T1000 (cell line): ENCODE data around the gene FUOM.

Experiments
- DNase-seq: peaks from one replicate; lab custom pipeline; 2025; ENCODE audit warnings: mixed read lengths; lab: John Stamatoyannopoulos, UW

FUOM gene

GRCh38 chr10:133366751-133367150, 8.9 kb upstream of the FUOM start:
- DNase-seq, result no peak

- no peak for DNase-seq
Observed at GRCh38 chr10:133366130-133366478, 8.3 kb upstream of the FUOM start.

DNA sequence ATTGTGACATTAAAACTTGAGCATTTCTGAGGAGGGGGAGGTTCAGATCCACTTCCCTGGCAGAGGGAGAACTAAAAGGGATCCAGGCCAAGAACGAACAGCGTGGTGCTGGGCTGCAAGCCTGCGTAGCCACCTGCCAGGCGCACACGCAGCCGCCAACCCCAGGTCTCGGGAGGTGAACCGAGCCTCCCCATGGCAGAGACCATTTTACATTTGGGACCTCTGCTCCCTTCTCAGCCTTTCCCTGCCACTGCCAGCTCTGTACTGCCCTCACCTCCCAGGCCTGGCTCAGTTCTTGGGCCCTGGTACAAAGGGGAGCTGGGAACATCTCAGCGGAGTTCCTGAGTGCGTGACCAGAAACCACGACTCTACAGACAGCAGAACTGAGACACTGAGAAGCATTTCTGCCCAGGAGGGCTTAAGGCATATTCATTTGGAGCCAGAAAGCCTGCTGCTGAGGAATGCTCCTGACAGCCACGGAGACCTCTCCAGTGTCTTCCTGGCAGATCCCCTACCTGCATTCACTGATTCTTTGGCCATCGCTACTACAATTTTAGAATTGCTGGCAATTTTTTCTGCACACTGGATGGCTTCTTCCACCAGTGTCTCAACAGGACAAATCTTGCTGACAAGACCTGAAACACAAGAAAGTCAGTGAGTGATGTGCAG, 7.8 kb upstream of the FUOM start:
- no peak for DNase-seq

GRCh38 chr10:133364645-133365431, 7.0 kb upstream of the FUOM start:
- no peak for DNase-seq

DNA sequence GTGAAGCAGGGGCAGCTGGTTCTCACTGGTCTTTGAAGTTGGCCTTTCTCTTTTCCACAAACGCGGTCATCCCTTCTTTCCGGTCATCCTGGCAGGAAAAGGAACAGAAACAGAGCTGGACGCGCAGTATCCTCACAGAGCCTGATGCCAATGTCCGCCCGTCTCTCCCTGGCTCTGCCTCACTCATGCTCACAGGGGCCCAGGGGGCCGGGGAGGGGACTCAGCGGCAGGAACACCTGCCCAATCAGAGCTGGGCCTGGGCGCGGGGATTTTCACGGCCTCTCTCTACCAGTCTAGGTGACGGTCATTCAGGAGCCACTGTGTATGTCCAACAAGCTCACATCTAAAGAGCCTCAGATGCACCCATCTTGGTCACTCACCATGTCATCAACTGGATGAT, 5.0 kb upstream of the FUOM start:
- no peak for DNase-seq

- DNase-seq, result no peak
Observed at GRCh38 chr10:133361773-133362441, 4.1 kb upstream of the FUOM start.

DNA sequence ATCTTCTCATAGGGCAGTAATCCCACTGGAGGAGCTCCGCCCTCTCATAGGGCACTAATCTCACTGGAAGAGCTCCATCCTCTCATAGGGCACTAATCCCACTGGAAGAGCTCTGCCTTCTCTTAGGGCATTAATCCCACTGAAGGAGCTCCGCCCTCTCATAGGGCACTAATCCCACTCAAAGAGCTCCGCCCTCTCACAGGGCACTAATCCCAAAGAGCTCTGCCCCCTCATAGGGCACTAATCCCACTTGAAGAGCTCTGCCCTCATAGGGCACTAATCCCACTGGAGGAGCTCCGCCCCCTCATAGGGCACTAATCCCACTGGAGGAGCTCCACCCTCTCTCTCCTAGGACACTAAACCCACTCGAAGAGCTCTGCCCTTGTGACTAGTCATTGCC, 3.4 kb upstream of the FUOM start:
- no peak for DNase-seq

DNA sequence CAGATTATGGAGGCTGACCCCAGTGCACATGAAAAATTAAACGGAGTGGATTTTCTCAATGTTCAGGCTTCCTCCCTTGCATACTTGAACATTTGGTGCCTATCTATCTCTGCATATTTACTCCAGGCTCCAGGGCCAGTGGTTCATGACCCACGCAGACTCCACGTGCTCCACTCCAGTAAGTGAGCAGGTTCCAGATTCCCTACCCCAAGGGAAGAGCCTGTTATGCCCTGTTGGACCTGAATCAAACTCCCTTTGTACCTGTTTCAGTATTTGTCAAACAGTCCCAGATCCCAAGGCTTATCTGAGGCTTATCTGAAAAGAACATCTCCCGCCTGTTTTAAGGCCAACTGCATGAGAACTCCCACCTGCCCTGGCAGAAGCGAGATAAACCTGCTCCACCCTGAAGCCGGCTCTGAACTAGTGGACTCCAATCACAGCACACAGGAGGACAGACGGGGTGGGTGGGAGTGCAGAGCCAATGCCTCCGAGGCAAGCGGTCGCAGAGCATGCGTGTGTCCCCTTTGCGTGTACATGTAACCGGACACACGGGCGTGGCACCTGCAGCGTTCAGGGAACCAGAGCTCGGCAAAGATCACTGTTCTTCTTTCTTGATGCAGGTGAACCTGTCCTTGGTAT, 2.3 kb upstream of the FUOM start:
- DNase-seq, result no peak

DNA sequence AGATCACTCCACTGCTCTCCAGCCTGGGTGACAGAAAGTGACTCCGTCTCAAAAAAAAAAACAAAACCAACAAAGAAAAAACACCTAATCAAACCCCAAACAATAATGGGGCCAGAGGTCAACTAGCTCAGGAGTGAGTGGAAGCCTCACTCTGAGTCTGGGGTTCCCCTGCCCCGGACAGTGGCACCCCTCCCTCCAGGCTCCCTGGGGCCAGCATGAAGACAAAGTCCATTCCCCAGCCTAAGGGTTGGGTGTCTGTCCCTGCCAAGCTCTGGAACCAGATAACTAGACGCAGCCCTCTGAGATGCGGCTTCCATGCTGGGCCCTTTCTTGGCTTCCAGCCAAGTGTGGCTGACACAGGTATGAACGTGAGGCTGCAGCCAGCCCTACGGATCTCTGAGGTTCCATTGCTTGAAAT, 1.7 kb upstream of the FUOM start:
- DNase-seq, result no peak

DNA sequence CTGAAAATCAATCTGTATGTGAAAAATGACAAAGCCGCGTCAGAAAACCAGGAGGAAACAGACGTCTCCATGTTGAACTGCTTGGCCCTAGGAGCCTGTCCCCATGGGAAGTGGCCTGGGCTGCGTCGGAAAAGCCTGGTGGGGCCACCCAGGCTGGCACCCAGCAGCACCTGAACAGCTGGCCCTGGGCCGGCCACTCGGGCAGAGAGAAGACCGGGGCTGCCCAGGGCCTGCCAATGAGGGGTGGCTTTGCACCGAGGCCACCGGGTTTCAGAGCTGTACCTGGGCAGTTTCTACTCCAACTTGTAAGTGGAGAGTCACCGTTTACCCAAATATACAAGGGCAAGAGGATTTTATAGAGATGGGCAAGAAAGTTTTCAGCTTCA, 1.1 kb upstream of the FUOM start:
- no peak for DNase-seq

DNA sequence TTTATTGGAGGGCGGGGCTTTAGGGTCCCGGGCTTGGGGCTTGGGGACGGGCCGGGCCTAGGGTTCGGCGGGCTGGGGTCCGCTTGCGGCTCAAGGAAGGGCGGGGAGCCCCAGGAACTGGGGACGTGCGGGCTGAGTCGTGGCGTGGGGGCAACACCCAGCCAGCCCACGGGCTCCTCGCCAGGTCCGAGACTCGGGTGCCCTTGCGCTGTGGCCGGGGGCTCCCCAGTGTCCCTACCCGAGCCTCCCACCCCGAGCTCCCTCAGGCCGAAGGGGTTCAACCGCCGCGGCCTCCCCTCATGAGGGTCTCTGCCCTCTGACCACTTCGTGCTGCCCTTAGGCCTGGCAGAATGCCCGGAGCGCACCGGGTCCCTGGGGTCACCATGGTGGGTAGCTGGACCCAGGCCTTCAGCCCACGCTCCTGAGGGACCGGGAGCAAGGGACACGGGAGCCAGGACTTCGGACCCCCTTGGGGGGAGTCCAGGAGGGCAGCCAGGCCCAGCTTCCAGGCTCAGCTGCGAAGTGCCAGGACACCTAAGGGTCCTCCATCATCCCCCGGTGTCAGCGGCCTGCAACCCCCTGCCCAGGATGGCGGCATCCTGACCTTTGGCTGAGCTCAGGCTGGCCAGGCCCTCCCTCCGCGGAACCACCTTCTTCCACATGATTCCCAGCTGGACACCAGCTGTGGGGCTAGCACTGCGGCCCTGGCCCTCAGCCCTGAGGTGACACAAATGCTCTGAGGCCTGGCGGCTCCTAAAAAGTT, 524 bp upstream of the FUOM start:
- no peak for DNase-seq

DNA sequence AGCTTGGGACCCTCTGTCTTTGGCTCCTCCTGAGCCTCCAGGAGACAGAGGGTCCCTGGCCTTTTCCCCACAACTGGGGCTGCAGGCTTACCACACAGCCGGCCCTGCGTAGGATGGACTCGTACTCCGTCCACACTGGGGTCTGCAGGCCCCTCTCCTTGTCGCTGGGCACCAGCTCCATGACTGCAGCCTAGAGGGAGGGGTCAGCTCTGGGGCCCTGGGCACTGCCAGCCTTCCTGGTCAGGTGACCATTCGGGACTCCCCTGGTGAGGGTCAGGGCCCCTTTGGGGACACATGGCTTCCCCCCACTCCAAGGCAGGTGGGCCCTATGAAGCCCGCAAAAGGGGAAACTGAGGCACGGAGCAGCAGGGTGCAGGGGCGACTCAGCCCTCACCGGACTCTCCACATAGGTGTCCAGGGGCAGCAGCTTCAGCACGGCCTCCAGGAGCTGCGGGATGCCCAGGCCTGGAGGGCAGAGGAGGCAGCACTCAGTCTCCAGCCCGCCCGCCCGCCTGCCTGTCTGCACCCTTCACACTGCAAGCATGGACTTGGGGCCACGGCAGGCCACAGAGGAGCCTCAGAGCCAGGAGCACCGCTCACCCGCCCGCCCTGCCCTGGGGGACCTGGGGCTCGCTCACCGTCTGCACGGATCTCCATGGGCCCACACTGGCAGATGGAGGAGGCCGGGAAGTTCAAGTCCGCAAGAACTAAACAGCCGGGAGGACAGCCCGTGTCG, 1.1 kb downstream of the FUOM start:
- no peak for DNase-seq

DNA sequence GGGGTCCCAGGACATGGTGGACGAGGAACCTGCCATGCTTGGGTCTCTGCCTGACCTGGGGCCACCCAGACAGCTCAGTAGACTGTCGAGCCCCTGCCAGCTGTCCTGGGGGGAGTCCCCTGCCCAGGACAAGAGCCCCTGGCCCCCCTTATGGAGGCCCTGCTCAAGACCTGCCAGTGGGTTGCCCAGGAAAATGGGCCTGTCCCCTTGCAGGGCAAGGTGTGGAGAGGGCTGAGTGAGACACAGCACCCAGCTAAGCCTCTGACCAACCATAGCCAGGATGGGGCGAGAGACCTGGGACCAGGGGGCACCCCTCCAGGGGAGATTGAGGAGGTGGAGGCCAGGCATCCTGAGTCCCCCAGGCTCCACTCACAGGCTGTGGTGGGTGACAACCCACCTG, 1.8 kb downstream of the FUOM start:
- DNase-seq, result no peak

DNA sequence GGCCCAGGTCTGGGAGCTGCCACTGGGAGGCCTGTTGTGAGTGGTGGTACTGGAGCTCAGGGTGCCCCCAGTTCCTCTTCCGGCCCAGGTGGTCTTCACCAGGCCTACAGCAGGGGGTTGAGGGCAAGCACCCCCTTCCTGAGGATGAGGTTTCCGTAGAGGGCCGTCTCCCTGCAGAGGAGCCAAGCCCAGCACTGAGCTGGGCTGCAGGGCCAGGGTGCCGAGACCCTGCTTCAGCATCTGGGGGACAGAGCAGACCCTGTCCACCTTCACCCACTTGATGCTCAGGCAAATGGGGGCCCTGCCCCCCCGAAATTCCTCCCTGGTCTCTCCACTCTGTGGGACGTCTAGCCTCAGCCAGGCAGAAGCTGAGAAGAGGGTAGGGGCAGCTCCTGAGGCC, 2.6 kb downstream of the FUOM start:
- no peak for DNase-seq

DNA sequence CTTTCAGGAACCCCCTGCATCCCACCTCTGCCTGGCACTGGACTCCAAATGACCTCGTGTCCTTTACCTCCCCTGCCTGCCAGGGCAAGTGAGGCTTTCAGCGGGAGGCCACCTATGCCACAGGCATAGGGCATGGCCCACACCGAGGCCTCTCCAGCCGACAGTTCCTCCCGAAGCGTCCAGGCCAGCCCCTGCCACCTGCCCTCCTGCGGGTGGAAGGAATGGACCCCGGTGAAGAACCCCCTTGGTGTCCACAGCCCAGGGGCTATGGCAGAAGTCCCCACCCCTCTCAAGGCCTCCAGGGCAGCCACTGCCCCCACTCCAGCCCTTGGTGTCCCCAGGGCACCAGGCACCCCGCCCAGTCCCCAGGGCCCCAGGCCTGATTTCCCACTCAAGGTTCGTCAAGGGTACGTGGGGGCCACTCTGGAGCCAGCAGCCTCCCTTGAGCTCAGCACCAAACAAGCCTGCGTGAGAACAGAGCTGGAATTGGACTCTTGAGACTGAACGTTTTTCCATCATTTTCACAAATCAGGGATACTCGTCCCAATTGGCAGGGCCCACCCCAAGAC, 3.1 kb downstream of the FUOM start:
- DNase-seq, result no peak

DNA sequence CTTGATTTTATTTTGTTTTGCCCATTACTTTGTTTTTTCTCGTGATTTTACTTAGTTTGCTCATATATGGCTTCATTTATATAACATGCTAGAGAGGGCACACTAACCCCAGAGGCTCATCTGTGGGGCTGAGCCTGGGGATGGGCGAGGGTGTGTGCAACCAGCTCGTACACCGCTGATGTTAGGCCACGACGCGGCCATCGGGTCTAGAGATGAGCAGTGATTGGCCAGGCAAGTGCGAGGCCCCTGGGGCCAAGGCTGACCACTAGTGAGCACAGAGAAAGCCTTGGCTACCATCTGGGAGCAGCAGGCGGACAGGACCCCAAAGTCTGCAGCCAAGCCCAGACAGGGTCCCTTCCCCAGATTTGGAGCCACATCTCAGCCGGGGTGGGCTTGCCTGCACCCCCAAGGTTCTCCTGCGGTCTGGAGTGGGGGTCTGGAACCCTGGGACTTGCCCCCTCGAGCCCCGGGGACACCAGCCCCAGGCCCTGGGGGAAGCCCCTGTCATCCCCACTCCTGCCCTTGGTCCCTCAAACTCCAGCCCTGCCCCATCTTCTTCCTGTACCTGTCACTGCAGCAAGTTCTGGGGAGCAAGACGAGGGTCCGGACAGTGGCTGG, 3.7 kb downstream of the FUOM start:
- DNase-seq, result no peak

DNA sequence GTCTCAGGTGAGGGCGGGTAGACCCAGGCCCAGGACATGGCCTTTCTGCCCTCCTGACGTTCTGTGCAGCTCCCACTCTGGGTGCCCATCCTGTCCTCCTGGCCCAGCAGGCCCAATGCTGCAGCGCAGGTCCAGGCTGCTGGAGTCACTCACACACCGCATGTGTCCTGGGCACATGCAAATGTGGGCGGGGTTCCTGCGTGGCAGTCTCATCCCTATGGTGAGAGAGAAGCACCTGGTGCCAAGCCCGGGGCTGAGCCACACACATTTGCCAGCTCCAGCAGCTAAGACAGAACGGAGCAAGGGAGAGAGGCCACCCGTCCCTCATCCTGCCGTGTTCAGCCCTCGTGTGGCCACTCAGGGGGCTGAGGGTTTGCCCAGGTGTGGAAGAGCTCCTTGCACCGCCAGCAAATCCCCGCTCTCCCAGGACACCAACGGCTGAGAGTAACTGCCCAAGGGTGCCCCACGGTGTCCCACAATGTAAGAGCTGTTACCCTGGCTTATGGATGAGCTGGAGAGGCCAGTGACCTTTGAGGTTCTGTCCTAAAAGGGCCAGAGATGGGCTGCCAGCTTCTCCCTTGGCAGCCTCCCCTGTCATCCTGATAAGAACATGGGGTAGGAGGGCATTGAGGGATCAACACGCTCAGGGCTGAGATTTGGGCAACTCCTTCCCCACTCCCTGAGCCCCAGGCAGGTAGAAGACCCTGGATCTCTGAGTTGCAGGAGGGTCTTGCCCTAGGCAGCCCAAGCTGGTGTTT, 4.4 kb downstream of the FUOM start:
- DNase-seq, result no peak

DNA sequence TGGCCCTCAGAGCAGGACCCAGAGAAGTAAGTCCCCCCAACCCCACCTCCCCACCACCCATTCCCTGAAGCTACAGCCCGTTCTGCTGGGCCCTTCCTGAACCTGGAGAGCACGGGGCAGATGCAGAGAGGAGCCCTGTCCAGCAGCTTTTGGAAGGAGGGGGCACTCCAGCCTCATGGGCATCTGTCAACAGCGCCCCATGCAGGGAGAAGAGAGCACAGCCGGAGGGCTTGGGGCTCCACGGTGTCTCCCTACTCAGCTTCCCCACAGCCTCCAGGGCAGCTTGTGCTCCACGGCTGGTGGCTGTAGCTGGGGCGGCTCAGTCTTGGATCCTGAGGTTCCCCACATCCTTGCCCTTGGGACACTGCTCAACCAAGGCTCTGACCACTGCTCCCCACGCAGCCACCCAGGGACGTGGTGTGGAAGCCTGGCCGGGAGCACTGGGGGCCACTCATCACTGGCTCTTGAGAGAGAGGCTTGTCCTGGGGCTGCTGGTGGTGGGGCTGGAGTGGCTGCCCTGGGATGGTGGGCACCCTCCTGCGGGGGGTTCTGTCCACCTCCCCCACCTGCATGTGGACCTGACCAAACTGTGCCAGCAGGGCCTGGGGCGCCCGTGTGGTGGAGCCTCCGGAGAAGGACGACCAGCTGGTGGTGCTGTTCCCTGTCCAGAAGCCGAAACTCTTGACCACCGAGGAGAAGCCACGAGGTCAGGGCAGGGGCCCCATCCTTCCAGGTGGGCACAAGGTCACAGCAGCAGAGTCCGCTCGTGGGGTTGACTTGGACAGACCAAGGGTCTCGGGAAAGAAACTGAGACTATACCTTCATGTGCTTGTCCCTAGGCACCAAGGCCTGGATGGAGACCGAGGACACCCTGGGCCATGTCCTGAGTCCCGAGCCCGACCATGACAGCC, 6.2 kb downstream of the FUOM start:
- no peak for DNase-seq

DNA sequence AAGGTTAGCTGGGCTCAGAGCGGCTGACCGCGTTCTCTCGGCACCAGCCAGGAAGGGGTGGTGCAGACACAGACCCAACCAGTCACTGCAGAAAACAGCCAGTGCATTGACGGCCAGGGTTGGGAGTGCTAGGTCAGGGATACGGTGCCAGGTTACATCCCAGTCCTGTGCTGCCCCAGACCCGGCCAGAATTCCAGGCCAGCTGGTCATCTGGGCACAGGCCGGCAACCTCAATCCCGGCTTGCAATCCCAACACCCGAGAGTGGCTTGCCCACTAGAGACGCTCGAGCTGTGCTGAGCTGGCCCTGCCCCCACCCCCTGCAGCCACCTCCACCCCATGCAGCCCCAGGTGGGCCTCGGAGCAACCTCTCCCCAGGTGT, 6.9 kb downstream of the FUOM start:
- no peak for DNase-seq
